Measurements from ENCODE around the gene SLC36A2.

DNA sequence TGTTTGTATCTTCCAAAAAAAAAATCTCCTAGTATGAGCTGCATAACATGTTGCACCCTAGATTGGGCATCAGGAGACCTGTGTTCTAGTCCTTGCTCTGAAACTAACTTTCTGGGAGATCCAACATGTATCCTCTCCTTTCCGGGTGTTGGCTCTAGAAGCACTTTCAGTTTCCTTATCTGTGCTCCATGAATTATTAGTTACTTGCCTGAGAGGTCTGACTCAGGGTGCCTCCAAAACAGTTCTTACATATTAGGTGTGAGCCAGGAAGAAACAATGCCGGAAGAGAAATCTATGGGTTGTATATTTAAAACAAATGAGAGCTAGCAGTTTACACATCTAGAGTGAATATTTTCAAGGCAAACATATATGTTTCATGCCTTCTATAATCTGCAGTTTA is 36.7 kb upstream of the SLC36A2 start:
- no peak for TF ChIP-seq RAD21 (IDR thresholded peaks at IDR 0.05; ENCODE audit: low read depth)
- TF ChIP-seq EP300 (IDR thresholded peaks at IDR 0.05; ENCODE audit: borderline replicate concordance): no peak
- no peak for TF ChIP-seq TAF1 (IDR thresholded peaks at IDR 0.05; ENCODE audit: low read depth)
- no peak for TF ChIP-seq ZBTB7A (IDR thresholded peaks at IDR 0.05; ENCODE audit: low read depth)
- TF ChIP-seq, protein P1, sequence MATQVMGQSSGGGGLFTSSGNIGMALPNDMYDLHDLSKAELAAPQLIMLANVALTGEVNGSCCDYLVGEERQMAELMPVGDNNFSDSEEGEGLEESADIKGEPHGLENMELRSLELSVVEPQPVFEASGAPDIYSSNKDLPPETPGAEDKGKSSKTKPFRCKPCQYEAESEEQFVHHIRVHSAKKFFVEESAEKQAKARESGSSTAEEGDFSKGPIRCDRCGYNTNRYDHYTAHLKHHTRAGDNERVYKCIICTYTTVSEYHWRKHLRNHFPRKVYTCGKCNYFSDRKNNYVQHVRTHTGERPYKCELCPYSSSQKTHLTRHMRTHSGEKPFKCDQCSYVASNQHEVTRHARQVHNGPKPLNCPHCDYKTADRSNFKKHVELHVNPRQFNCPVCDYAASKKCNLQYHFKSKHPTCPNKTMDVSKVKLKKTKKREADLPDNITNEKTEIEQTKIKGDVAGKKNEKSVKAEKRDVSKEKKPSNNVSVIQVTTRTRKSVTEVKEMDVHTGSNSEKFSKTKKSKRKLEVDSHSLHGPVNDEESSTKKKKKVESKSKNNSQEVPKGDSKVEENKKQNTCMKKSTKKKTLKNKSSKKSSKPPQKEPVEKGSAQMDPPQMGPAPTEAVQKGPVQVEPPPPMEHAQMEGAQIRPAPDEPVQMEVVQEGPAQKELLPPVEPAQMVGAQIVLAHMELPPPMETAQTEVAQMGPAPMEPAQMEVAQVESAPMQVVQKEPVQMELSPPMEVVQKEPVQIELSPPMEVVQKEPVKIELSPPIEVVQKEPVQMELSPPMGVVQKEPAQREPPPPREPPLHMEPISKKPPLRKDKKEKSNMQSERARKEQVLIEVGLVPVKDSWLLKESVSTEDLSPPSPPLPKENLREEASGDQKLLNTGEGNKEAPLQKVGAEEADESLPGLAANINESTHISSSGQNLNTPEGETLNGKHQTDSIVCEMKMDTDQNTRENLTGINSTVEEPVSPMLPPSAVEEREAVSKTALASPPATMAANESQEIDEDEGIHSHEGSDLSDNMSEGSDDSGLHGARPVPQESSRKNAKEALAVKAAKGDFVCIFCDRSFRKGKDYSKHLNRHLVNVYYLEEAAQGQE (IDR thresholded peaks at IDR 0.05; ENCODE audit: low read depth): no peak
